HEK293 (cell line): Measurements from ENCODE around the gene KIF21B.

Experiments used
- GLIS1 ChIP-seq: fragments of 450-650 bp; formaldehyde crosslinking; IDR thresholded peaks from 2 replicates; pipeline ENCODE4 v1.5.1; 2016; ENCODE audit warnings: missing biosample characterization, missing genetic modification characterization
- IKZF3 ChIP-seq: fragments of 450-650 bp; IDR thresholded peaks from 2 replicates; pipeline ENCODE4 v1.5.0; 2018; ENCODE audit warnings: missing biosample characterization, mild to moderate bottlenecking, missing genetic modification characterization, moderate library complexity
- KLF7 ChIP-seq: fragments of 450-650 bp; formaldehyde crosslinking; IDR thresholded peaks from 2 replicates; pipeline ENCODE4 v1.5.1; 2016; ENCODE audit warnings: missing biosample characterization, missing genetic modification characterization, borderline replicate concordance
- KLF9 ChIP-seq: fragments of 450-650 bp; formaldehyde crosslinking; IDR thresholded peaks from 2 replicates; pipeline ENCODE4 v1.5.1; 2016; ENCODE audit warnings: missing biosample characterization, missing genetic modification characterization, low read depth
- PRDM1 ChIP-seq: fragments of 450-650 bp; formaldehyde crosslinking; IDR thresholded peaks from 2 replicates; pipeline ENCODE4; 2016; ENCODE audit warnings: missing biosample characterization, missing genetic modification characterization
- SP7 ChIP-seq: fragments of 450-650 bp; formaldehyde crosslinking; IDR thresholded peaks from 2 replicates; pipeline ENCODE4 v1.5.1; 2016; ENCODE audit warnings: missing biosample characterization, missing genetic modification characterization
- ZBTB1 ChIP-seq: fragments of 450-650 bp; formaldehyde crosslinking; IDR thresholded peaks from 2 replicates; pipeline ENCODE4 v1.5.1; 2016; ENCODE audit warnings: missing biosample characterization, missing genetic modification characterization
- ZBTB20 ChIP-seq: fragments of 450-650 bp; formaldehyde crosslinking; IDR thresholded peaks from 2 replicates; pipeline ENCODE4 v1.5.1; 2016; ENCODE audit warnings: missing biosample characterization, missing genetic modification characterization
- ZEB2 ChIP-seq: fragments of 450-650 bp; formaldehyde crosslinking; IDR thresholded peaks from 2 replicates; pipeline ENCODE4 v1.5.1; 2016; ENCODE audit warnings: missing biosample characterization, missing genetic modification characterization
- ZFP3 ChIP-seq: fragments of 450-650 bp; formaldehyde crosslinking; IDR thresholded peaks from 2 replicates; pipeline ENCODE4 v1.5.1; 2016; ENCODE audit warnings: low read depth, missing biosample characterization, missing genetic modification characterization
- ZNF2 ChIP-seq: fragments of 450-650 bp; formaldehyde crosslinking; IDR thresholded peaks from 2 replicates; pipeline ENCODE4 v1.5.1; 2016; ENCODE audit warnings: missing biosample characterization, missing genetic modification characterization
- ZNF23 ChIP-seq: fragments of 450-650 bp; formaldehyde crosslinking; IDR thresholded peaks from 2 replicates; pipeline ENCODE4 v1.5.1; 2016; ENCODE audit warnings: missing biosample characterization, missing genetic modification characterization, borderline replicate concordance
- ZNF248 ChIP-seq: fragments of 450-650 bp; formaldehyde crosslinking; IDR thresholded peaks from 2 replicates; pipeline ENCODE4 v1.5.1; 2017; ENCODE audit warnings: missing biosample characterization, missing genetic modification characterization
- ZNF26 ChIP-seq: fragments of 450-650 bp; formaldehyde crosslinking; IDR thresholded peaks from 2 replicates; pipeline ENCODE4 v1.5.1; 2016; ENCODE audit warnings: missing biosample characterization, missing genetic modification characterization
- ZNF280D ChIP-seq: fragments of 450-650 bp; formaldehyde crosslinking; IDR thresholded peaks from 2 replicates; pipeline ENCODE4 v1.5.1; 2016; ENCODE audit warnings: missing biosample characterization, missing genetic modification characterization
- ZNF311 ChIP-seq: fragments of 450-650 bp; formaldehyde crosslinking; IDR thresholded peaks from 2 replicates; pipeline ENCODE4 v1.5.1; 2017; ENCODE audit warnings: missing biosample characterization, missing genetic modification characterization, borderline replicate concordance
- ZNF398 ChIP-seq: fragments of 450-650 bp; formaldehyde crosslinking; IDR thresholded peaks from 2 replicates; pipeline ENCODE4 v1.5.1; 2017; ENCODE audit warnings: missing biosample characterization, missing genetic modification characterization
- ZNF488 ChIP-seq: fragments of 450-650 bp; formaldehyde crosslinking; IDR thresholded peaks from 2 replicates; pipeline ENCODE4 v1.5.1; 2016; ENCODE audit warnings: missing biosample characterization, missing genetic modification characterization
- ZNF544 ChIP-seq: fragments of 450-650 bp; formaldehyde crosslinking; IDR thresholded peaks from 2 replicates; pipeline ENCODE4 v1.5.0; 2017; ENCODE audit warnings: missing biosample characterization, missing genetic modification characterization
- ZNF555 ChIP-seq: fragments of 450-650 bp; formaldehyde crosslinking; conservative IDR thresholded peaks from 2 replicates; pipeline ENCODE4 v1.5.1; 2017; ENCODE audit warnings: missing biosample characterization, mild to moderate bottlenecking, missing genetic modification characterization, inconsistent platforms
- ZNF596 ChIP-seq: fragments of 450-650 bp; IDR thresholded peaks from 2 replicates; pipeline ENCODE4 v1.5.0; 2018; ENCODE audit warnings: missing biosample characterization, mild to moderate bottlenecking, missing genetic modification characterization, moderate library complexity
- ZNF621 ChIP-seq: fragments of 450-650 bp; formaldehyde crosslinking; IDR thresholded peaks from 2 replicates; pipeline ENCODE4 v1.5.1; 2017; ENCODE audit warnings: missing biosample characterization, missing genetic modification characterization
- ZNF626 ChIP-seq: fragments of 450-650 bp; sonication (Bioruptor Pico); formaldehyde crosslinking; IDR thresholded peaks from 2 replicates; pipeline ENCODE4 v1.5.1; 2018; ENCODE audit warnings: missing biosample characterization, missing genetic modification characterization, inconsistent platforms
- ZNF639 ChIP-seq: fragments of 450-650 bp; formaldehyde crosslinking; IDR thresholded peaks from 2 replicates; pipeline ENCODE4 v1.5.1; 2016; ENCODE audit warnings: missing biosample characterization, missing genetic modification characterization
- ZNF670 ChIP-seq: fragments of 450-650 bp; formaldehyde crosslinking; IDR thresholded peaks from 2 replicates; pipeline ENCODE4 v1.5.1; 2016; ENCODE audit warnings: missing biosample characterization, missing genetic modification characterization, low read depth
- ZNF692 ChIP-seq: fragments of 450-650 bp; formaldehyde crosslinking; IDR thresholded peaks from 2 replicates; pipeline ENCODE4 v1.5.1; 2016; ENCODE audit warnings: missing biosample characterization, missing genetic modification characterization
- ZNF701 ChIP-seq: fragments of 450-650 bp; formaldehyde crosslinking; IDR thresholded peaks from 2 replicates; pipeline ENCODE4 v1.5.1; 2016; ENCODE audit warnings: missing biosample characterization, missing genetic modification characterization
- ZNF785 ChIP-seq: fragments of 450-650 bp; formaldehyde crosslinking; IDR thresholded peaks from 2 replicates; pipeline ENCODE4 v1.5.1; 2016; ENCODE audit warnings: missing biosample characterization, missing genetic modification characterization
- ZNF830 ChIP-seq: fragments of 450-650 bp; IDR thresholded peaks from 2 replicates; pipeline ENCODE4 v1.5.0; 2018; ENCODE audit warnings: missing biosample characterization, missing genetic modification characterization, low read depth, mild to moderate bottlenecking, moderate library complexity
- TF ChIP-seq, protein P1 (sequence below): fragments of 450-650 bp; formaldehyde crosslinking; IDR thresholded peaks from 2 replicates; pipeline ENCODE4 v1.5.1; 2017; ENCODE audit warnings: missing biosample characterization, mild to moderate bottlenecking, missing genetic modification characterization, moderate library complexity

KIF21B gene

GRCh38 chr1:201016211-201016651, 7.3 kb downstream of the KIF21B start (continued):
- TF ChIP-seq ZNF555: no peak
- no peak for TF ChIP-seq ZNF626
- no peak for TF ChIP-seq ZFP3 (tag by site-specific recombination)
- TF ChIP-seq ZNF701 (tag by site-specific recombination): no peak
- TF ChIP-seq ZNF26: no peak
- TF ChIP-seq ZNF2: no peak
- no peak for TF ChIP-seq ZNF311 (tag by site-specific recombination)
- no peak for TF ChIP-seq ZNF23 (tag by site-specific recombination)
- TF ChIP-seq SP7 (tag by site-specific recombination): no peak; the same call in 1 of the 2 replicates
- TF ChIP-seq PRDM1 (tag by site-specific recombination): 0 out of 2 replicates have a peak, but pooled peaks have one; percentile 8
- TF ChIP-seq ZNF621 (tag by site-specific recombination): no peak
- TF ChIP-seq ZNF670: no peak
- peak; percentile 69 for TF ChIP-seq GLIS1 (tag by site-specific recombination)
- TF ChIP-seq ZNF544 (tag by site-specific recombination): no peak
- TF ChIP-seq ZNF596 (tag by site-specific recombination): peak; percentile 10; the same call in 1 of the 2 replicates
- no peak for TF ChIP-seq ZBTB1 (tag by site-specific recombination)
- TF ChIP-seq KLF7 (tag by site-specific recombination): no peak
- TF ChIP-seq ZBTB20 (tag by site-specific recombination): peak; percentile 76
- no peak for TF ChIP-seq ZNF785 (tag by site-specific recombination)
- TF ChIP-seq, protein P1, sequence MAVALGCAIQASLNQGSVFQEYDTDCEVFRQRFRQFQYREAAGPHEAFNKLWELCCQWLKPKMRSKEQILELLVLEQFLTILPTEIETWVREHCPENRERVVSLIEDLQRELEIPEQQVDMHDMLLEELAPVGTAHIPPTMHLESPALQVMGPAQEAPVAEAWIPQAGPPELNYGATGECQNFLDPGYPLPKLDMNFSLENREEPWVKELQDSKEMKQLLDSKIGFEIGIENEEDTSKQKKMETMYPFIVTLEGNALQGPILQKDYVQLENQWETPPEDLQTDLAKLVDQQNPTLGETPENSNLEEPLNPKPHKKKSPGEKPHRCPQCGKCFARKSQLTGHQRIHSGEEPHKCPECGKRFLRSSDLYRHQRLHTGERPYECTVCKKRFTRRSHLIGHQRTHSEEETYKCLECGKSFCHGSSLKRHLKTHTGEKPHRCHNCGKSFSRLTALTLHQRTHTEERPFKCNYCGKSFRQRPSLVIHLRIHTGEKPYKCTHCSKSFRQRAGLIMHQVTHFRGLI (tag by site-specific recombination): no peak
- no peak for TF ChIP-seq ZNF280D
- TF ChIP-seq ZNF248 (tag by site-specific recombination): no peak
- TF ChIP-seq IKZF3 (tag by site-specific recombination): peak; percentile 93
- no peak for TF ChIP-seq ZNF488 (tag by site-specific recombination)
- no peak for TF ChIP-seq KLF9
- TF ChIP-seq ZNF830 (tag by site-specific recombination): no peak
- TF ChIP-seq ZNF639 (tag by site-specific recombination): no peak
- peak; percentile 84 for TF ChIP-seq ZNF398 (tag by site-specific recombination)
- 0 out of 2 replicates have a peak, but pooled peaks have one; percentile 45 for TF ChIP-seq ZNF692 (tag by site-specific recombination)
- TF ChIP-seq ZEB2: no peak
